Neural progenitor cell (in vitro differentiated cells): ENCODE data around the gene ANKRD12. TPM values are rescaled to one million over a fixed set of nuclear protein-coding genes. Genes with fewer than 3 reads are reported as not detected.
"Not testable (repeated sequence)": the region's sequence is repeated elsewhere in the genome, so short reads cannot be mapped to it uniquely, and the experiment has no call there.

Experiments used
- DNase-seq: peaks from one replicate; pipeline ENCODE4 v3.0.0-alpha.2; 2016; ENCODE audit warnings: low spot score
- H2AFZ ChIP-seq: fragments of 200-600 bp; sonication (generic); replicated peaks from 2 replicates; pipeline ENCODE4 v1.6.1; 2016; ENCODE audit warnings: antibody characterized with exemption
- H3F3A ChIP-seq: fragments of 200-600 bp; sonication (generic); 2 replicates; pipeline ENCODE4 v1.6.1; 2016; ENCODE audit warnings: antibody characterized with exemption, low read depth
- H3K27ac ChIP-seq: fragments of 200-600 bp; sonication (generic); 2 replicates; pipeline ENCODE4 v1.5.1; 2016; ENCODE audit warnings: mild to moderate bottlenecking
- H3K27me3 ChIP-seq: fragments of 200-600 bp; sonication (generic); 2 replicates; pipeline ENCODE4 v1.6.1; 2016; ENCODE audit warnings: mild to moderate bottlenecking, moderate library complexity
- H3K36me3 ChIP-seq: fragments of 200-600 bp; sonication (generic); 2 replicates; pipeline ENCODE4 v1.5.1; 2016
- H3K4me1 ChIP-seq: fragments of 200-600 bp; sonication (generic); 2 replicates; pipeline ENCODE4 v1.6.1; 2016; ENCODE audit warnings: mixed run types
- H3K4me2 ChIP-seq: fragments of 200-600 bp; sonication (generic); 2 replicates; pipeline ENCODE4 v1.6.1; 2016
- H3K4me3 ChIP-seq: fragments of 200-600 bp; sonication (generic); 2 replicates; pipeline ENCODE4 v1.5.1; 2016
- H3K79me2 ChIP-seq: fragments of 200-600 bp; sonication (generic); 2 replicates; pipeline ENCODE4 v1.6.1; 2016; ENCODE audit warnings: low read depth
- H3K9ac ChIP-seq: fragments of 200-600 bp; sonication (generic); 2 replicates; pipeline ENCODE4 v1.6.1; 2016
- H3K9me3 ChIP-seq: fragments of 200-600 bp; sonication (generic); 2 replicates; pipeline ENCODE4 v1.5.1; 2016; ENCODE audit warnings: low read depth
- H4K20me1 ChIP-seq: fragments of 200-600 bp; sonication (generic); 2 replicates; pipeline ENCODE4 v1.6.1; 2016; ENCODE audit warnings: low read depth
- H3K27ac Mint-ChIP-seq: 3 replicates; pipeline ENCODE4 v1.8.0; 2021; ENCODE audit warnings: mixed read lengths
- H3K27me3 Mint-ChIP-seq: 2 replicates; pipeline ENCODE4 v1.8.0; 2022; ENCODE audit warnings: low read depth, mild to moderate bottlenecking, inconsistent platforms, moderate library complexity, mixed read lengths; ENCODE audit not compliant: insufficient read depth
- H3K36me3 Mint-ChIP-seq: 3 replicates; pipeline ENCODE4 v1.8.0; 2021; ENCODE audit warnings: mixed read lengths
- H3K4me1 Mint-ChIP-seq: 3 replicates; pipeline ENCODE4 v1.8.0; 2021; ENCODE audit warnings: mixed read lengths
- H3K4me3 Mint-ChIP-seq: 3 replicates; pipeline ENCODE4 v1.8.0; 2021; ENCODE audit warnings: mild to moderate bottlenecking, moderate library complexity, mixed read lengths
- H3K9me3 Mint-ChIP-seq: 3 replicates; pipeline ENCODE4 v1.8.0; 2020; ENCODE audit warnings: mixed read lengths
- CTCF ChIP-seq: fragments of 200-600 bp; sonication (generic); IDR thresholded peaks from 2 replicates; pipeline ENCODE4 v1.5.1; 2017; ENCODE audit warnings: antibody characterized with exemption, mild to moderate bottlenecking
- EZH2 ChIP-seq: fragments of 200-600 bp; sonication (generic); IDR thresholded peaks from 2 replicates; pipeline ENCODE4 v1.6.1; 2017; ENCODE audit warnings: antibody characterized with exemption, mild to moderate bottlenecking, moderate library complexity
- EZH2phosphoT487 ChIP-seq: fragments of 200-600 bp; sonication (generic); IDR thresholded peaks from 2 replicates; pipeline ENCODE4 v1.6.1; 2017; ENCODE audit warnings: antibody characterized with exemption
- total RNA-seq: library from RNA; depleted of rRNA; stranded (reverse); fragments of >200 nt; gene quantifications from 2 replicates; pipeline ENCODE4 v1.2.3, GENCODE V29; 2015; ENCODE audit warnings: low replicate concordance

The ANKRD12 gene
- total RNA-seq, 1 donor from 2014 or later: 38.2 TPM

- not testable (repeated sequence) for H3K4me2 ChIP-seq, H3K9ac ChIP-seq, H3K9me3 ChIP-seq, H3K36me3 ChIP-seq, H3K27me3 ChIP-seq, DNase-seq, H3K4me3 ChIP-seq, H3F3A ChIP-seq, H3K4me1 ChIP-seq, H4K20me1 ChIP-seq, H3K27ac Mint-ChIP-seq, H3K4me1 Mint-ChIP-seq, H2AFZ ChIP-seq, H3K4me3 Mint-ChIP-seq, H3K27ac ChIP-seq, H3K27me3 Mint-ChIP-seq
- H3K79me2 ChIP-seq: peaks cover 66% of the 10 kb centered on the region
- peaks cover 41% of the 10 kb centered on the region for H3K36me3 Mint-ChIP-seq
- peaks cover 57% of the 10 kb centered on the region for H3K9me3 Mint-ChIP-seq
These were observed 29.3 kb downstream of the ANKRD12 start for GRCh38 chr18:9165883-9166282.

- H2AFZ ChIP-seq, H3K4me3 Mint-ChIP-seq, H3K27me3 ChIP-seq, H3K9ac ChIP-seq, H3K27me3 Mint-ChIP-seq, H4K20me1 ChIP-seq, H3K36me3 ChIP-seq, H3K9me3 ChIP-seq, DNase-seq, H3K4me1 ChIP-seq, H3K4me1 Mint-ChIP-seq, H3K4me3 ChIP-seq, H3K4me2 ChIP-seq, H3K27ac Mint-ChIP-seq, H3F3A ChIP-seq, H3K27ac ChIP-seq: not testable (repeated sequence)
- H3K79me2 ChIP-seq: peaks cover 62% of the 10 kb centered on the region
- Mint-ChIP-seq H3K36me3 (peaks cover 39% of the 10 kb centered on the region), H3K9me3 (peaks cover 47% of the 10 kb centered on the region)
These were observed 32.9 kb downstream of the ANKRD12 start for GRCh38 chr18:9169515-9169914.

GRCh38 chr18:9171919-9172318 is 35.3 kb downstream of the ANKRD12 start:
- H3K36me3 ChIP-seq, H3K27ac Mint-ChIP-seq, H3K4me2 ChIP-seq, H3K4me3 Mint-ChIP-seq, H3K27me3 ChIP-seq, H3K4me3 ChIP-seq, DNase-seq, H3K27ac ChIP-seq, H3K4me1 ChIP-seq, H3K9ac ChIP-seq, H3K9me3 ChIP-seq, H3K27me3 Mint-ChIP-seq, H2AFZ ChIP-seq, H3F3A ChIP-seq, H3K4me1 Mint-ChIP-seq, H4K20me1 ChIP-seq: not testable (repeated sequence)
- peaks cover 58% of the 10 kb centered on the region for H3K79me2 ChIP-seq
- Mint-ChIP-seq H3K9me3 (peaks cover 37% of the 10 kb centered on the region), H3K36me3 (peaks cover 39% of the 10 kb centered on the region)

- Mint-ChIP-seq H3K4me3 (no peak overlapping the region), H3K4me1 (no peaks in the 10 kb centered on the region), H3K27me3 (no peaks in the 10 kb centered on the region), H3K36me3 (peaks cover 38% of the 10 kb centered on the region), H3K9me3 (peaks cover 34% of the 10 kb centered on the region), H3K27ac (no peak overlapping the region)
- H3K36me3 ChIP-seq: no peaks in the 10 kb centered on the region
- no peak overlapping the region for H3K4me3 ChIP-seq
- H3K4me2 ChIP-seq: no peak overlapping the region
- no peak overlapping the region for H2AFZ ChIP-seq
- TF ChIP-seq CTCF (no peak), EZH2 (no peak), EZH2phosphoT487 (no peak)
- H4K20me1 ChIP-seq: peaks cover 4% of the 10 kb centered on the region
- no peak overlapping the region for H3K27ac ChIP-seq
- no peak for DNase-seq
- H3K9ac ChIP-seq: no peak overlapping the region
- no peaks in the 10 kb centered on the region for H3K9me3 ChIP-seq
- no peaks in the 10 kb centered on the region for H3F3A ChIP-seq
- H3K27me3 ChIP-seq: no peaks in the 10 kb centered on the region
- no peaks in the 10 kb centered on the region for H3K4me1 ChIP-seq
- H3K79me2 ChIP-seq: peaks cover 63% of the 10 kb centered on the region
These were observed 36.0 kb downstream of the ANKRD12 start for GRCh38 chr18:9172506-9173127.

GRCh38 chr18:9173770-9174233 is 37.2 kb downstream of the ANKRD12 start:
- no peaks in the 10 kb centered on the region for H3K9me3 ChIP-seq
- H3K4me3 ChIP-seq: no peak overlapping the region
- no peaks in the 10 kb centered on the region for H3K4me1 Mint-ChIP-seq
- H3K9me3 Mint-ChIP-seq: peaks cover 29% of the 10 kb centered on the region
- H3K27ac ChIP-seq: no peak overlapping the region
- H3K4me2 ChIP-seq: no peak overlapping the region
- TF ChIP-seq EZH2 (no peak), EZH2phosphoT487 (no peak), CTCF (no peak)
- H3K36me3 ChIP-seq: no peaks in the 10 kb centered on the region
- H3K79me2 ChIP-seq: peaks cover 67% of the 10 kb centered on the region
- H3K27me3 ChIP-seq: no peaks in the 10 kb centered on the region
- H3K36me3 Mint-ChIP-seq: peaks cover 36% of the 10 kb centered on the region
- H3K27me3 Mint-ChIP-seq: no peaks in the 10 kb centered on the region
- H3K9ac ChIP-seq: no peak overlapping the region
- no peak overlapping the region for H3K27ac Mint-ChIP-seq
- peaks cover 4% of the 10 kb centered on the region for H4K20me1 ChIP-seq
- H3K4me3 Mint-ChIP-seq: no peak overlapping the region
- H3F3A ChIP-seq: no peaks in the 10 kb centered on the region
- no peak overlapping the region for H2AFZ ChIP-seq
- no peak for DNase-seq
- no peaks in the 10 kb centered on the region for H3K4me1 ChIP-seq
